Endometrial microvascular endothelial cells (primary cell): Measurements from ENCODE around the gene DELE1. TPM values are rescaled to one million over a fixed set of nuclear protein-coding genes. Genes with fewer than 3 reads are reported as not detected.
"Not testable (repeated sequence)": the region's sequence is repeated elsewhere in the genome, so short reads cannot be mapped to it uniquely, and the experiment has no call there.

ENCODE experiments used
- in situ Hi-C: cut with HindIII; loops from 2 replicates; pipeline ENCODE4 v1.10.0; 2017; ENCODE audit warnings: low sequenced_read_pairs, low pct_unique_long_range_greater_than_20kb; ENCODE audit errors: inconsistent ontology term
- total RNA-seq: library from RNA; depleted of rRNA; stranded (reverse); fragments of >200 nt; gene quantifications from one replicate; pipeline ENCODE4 v1.2.3, GENCODE V29; 2015; ENCODE audit errors: inconsistent ontology term

DELE1 gene
- total RNA-seq, 1 donor from 2014 or later: 54.9 TPM

DNA sequence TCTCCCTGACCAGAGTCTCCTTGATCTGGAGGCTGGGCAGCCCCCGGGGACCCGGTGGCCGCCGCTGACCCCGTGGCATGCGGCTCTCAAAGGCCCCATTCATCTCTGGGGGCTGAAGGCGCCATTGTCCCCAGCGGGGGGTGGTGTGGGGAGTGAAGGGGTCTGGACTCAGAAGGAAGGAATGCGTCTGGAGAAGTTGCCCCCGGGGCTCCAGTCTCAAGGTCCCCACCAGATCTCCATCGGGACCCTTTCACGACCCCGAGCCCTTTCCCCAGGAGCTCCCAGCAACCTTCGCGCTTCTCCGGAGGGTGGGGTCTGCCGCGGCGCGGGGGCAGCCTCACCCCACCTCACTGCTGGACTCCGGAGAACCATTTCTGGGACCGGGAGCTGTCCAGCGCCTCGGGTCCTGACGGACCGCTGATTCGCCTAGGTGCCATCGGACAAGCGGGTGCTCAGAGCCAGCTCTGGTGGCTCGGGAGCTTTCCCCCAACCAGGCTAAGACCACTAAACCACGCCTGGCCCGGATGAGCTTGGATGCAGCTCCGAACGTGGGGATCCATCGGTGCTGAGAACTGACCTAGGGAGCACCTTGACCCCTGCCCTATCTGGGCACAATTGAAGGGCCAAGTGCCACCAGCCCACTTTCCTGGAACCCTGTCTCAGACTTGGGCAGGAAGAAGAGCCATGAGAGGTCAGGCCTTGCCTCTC, 40.3 kb upstream of the DELE1 start:
- in situ Hi-C loops: no loop called here

DNA sequence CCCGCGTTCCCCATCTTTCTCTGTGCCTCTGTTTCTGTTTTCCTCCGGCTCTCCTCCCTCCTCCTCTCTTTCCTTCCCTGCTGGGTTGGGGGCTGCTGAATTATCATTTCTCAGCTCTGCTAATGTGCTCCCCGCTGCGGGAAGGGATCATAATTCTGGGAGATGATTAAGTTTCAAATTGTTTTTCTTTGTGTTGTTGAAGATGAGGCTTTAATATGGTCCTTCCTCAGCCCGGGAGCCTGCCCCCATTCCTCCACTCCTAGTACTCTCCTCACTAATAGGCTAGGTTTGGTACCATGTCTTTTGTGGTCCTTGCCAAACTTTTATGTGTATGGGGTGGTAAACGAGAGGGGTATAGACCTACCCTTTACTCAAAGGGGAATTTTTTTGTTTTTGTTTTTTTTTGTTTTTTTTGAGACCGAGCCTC, 39.8 kb upstream of the DELE1 start:
- in situ Hi-C loops: no loop called here

DNA sequence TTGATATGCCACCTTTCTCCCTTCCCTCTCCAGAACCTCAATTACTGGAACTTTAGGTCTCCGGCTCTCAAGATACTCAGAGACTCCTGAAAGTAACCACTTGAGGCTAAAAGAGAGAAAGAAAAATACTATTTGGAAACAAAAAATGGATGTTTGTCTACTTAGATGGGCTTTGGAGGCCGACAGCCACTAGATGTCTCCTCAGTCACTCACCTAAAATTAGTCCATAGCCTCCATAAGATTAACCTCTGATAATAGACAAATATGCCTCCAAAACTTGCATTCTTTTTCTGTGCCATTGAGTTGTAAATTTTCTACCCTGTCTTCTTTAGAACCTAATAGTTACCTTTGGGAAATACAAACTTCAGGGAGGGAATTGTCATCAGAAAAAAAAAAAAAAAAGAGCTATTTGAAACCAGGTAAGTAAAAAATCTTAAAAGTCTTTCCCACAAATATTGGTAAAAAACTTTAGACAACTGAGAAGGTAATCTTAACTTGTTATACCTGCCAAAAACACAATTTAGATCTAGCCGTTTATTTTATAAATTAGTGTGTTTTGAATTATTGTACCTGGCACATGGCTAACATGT, 34.3 kb upstream of the DELE1 start:
- in situ Hi-C loops: no loop called here

DNA sequence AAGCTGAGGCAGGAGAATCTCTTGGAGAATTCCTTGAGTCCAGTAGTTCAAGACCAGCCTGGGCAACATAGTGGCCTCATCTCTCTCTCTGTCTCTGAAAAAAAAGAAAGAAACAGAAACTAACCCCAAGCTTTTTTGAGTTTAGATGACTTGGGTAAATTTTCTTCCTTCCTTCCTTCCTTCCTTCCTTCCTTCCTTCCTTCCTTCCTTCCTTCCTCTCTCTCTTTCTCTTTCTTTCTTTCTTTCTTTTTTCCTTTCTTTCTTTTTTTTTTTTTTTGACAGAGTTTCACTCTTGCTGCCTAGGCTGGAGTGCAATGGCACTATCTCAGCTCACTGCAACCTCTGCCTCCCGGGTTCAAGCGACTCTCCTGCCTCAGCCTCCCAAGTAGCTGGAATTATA, 33.2 kb upstream of the DELE1 start:
- in situ Hi-C loops: not testable (repeated sequence)

GRCh38 chr5:141897425-141897824, 26.2 kb upstream of the DELE1 start:
- in situ Hi-C loops: no loop called here

- in situ Hi-C loops: no loop called here
These were observed 25.1 kb upstream of the DELE1 start for GRCh38 chr5:141898448-141899049.

- in situ Hi-C loops: no loop called here
These were observed 21.5 kb upstream of the DELE1 start for GRCh38 chr5:141902015-141902814.

- in situ Hi-C loops: no loop called here
These were observed 20.4 kb upstream of the DELE1 start for GRCh38 chr5:141903261-141903660.

DNA sequence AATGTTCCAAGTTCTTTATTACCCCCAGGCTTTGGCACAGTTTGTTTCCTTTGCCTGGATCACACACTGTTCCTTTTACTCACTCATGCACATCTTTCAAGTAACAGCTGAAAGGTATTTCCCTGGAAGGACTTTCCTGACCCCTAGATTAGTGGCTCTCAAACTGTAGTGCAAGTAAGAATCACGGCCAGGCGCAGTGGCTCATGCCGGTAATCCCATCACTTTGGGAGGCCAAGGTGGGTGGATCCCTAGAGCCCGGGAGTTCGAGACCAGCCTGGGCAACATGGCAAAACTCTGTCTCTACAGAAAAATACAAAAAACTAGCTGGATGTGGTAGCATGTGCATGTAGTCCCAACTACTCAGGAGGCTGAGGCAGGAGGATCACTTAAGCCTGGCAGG, 19.1 kb upstream of the DELE1 start:
- in situ Hi-C loops: no loop called here

DNA sequence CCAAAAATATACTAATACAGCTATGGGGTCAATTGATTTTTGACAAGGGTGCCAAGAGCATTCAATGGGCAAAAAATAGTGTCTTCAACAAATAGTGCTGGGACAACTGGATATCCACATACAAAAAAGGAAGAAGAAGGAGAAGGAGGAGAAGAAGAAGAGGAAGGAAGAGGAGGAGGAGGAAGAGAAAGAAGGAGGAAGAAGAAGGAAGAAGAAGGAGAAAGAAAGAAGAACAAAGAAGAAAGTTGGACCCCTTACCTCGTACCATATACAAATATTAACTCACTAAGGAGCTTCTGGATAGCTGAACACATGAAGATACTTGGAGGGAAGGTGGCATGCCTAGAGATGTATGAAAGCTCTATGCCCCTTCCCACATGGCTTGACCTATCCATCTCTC, 17.2 kb upstream of the DELE1 start:
- in situ Hi-C loops: no loop called here

DNA sequence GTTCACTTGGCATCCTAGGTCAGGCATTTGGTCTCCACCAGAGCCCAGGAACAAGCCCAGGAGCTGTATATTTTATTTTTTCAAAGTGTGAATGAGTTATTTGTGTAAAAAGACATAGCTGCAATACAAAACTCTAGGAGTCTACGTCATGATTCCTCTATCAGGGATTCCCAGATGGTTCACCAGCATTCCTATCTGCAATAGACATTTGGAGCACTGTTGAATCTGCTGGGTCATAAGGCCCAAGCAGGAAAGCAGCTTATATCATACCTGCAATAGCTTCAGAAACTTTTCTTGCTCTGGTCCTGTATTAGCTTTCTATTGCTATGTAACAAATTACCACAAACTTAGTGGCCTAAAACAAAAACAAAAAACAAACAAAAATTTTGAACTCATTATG, 16.7 kb upstream of the DELE1 start:
- in situ Hi-C loops: no loop called here

- in situ Hi-C loops: no loop called here
These were observed 14.9 kb upstream of the DELE1 start for GRCh38 chr5:141908796-141909195.

DNA sequence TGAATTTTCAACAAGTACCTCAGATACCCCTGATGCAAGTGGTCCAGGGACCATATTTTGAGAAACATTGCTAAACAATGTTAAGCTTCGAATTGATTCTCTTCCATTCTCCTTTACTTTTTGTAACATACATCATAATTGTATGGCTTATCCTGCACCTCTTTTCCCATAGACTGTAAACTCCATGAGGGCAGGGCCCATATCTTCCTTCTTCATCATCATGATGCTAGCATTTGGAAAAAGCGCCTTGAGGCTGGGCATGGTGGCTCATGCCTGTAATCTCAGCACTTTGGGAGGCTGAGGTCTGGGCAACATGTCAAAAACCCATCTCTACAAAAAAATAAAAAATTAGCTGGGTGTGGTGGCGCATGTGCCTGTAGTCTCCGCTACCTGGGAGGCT, 14.5 kb upstream of the DELE1 start:
- in situ Hi-C loops: no loop called here

DNA sequence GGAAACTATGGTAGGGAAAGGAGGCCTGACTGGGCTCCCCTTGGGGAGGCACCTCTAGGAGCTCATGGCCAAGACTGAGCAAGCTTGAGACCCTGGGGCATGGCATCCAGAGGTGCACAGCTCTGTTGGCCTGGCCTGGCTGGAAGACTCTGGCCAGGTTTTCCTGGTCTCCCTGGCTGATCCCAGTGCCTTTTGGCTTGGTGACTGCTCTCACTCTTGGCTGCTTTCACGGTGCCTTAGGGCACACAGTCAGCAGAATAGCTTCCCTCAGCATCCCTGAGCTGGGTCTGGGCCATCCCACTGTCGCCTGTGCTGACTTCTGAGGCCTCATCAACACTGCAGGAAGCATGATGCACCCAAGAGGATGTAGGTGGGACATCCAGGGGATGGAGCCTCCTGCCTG, 13.4 kb upstream of the DELE1 start:
- in situ Hi-C loops: no loop called here

GRCh38 chr5:141913560-141914198, 10.0 kb upstream of the DELE1 start:
- in situ Hi-C loops: no loop called here

- in situ Hi-C loops: no loop called here
These were observed 9.4 kb upstream of the DELE1 start for GRCh38 chr5:141914199-141914743.

- in situ Hi-C loops: no loop called here
These were observed 8.9 kb upstream of the DELE1 start for GRCh38 chr5:141914797-141915196.

DNA sequence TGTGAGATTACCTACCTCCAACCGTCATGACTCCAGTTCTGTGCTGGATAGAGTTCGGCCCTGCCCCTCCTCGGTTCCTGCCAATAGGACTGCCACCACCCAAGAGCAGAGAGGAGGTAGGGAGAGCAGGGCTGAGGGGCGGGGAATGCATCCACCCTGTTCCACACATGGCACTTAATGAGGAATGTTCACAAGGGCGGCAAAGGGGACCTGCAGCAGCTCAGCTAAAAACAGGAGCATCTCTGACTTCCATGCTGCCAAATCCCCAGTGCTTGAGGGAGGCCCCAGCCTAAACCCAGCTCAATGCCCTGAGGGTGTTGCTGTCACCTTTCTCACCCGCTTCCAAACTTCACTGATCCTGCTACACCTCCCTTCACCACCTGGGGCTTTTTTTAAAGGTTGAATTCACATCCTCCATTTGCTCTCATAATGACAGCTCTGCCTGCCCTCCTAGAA, 7.8 kb upstream of the DELE1 start:
- in situ Hi-C loops: no loop called here

GRCh38 chr5:141916522-141916921, 7.1 kb upstream of the DELE1 start:
- in situ Hi-C loops: no loop called here
